Brain microvascular endothelial cell (primary cell): ENCODE measurements around the gene BASP1.

ENCODE experiments used
- DNase-seq: peaks from one replicate; pipeline ENCODE4 v3.0.0-alpha.2; 2020
- H3K27ac ChIP-seq: fragments of 250-450 bp; sonication (Bioruptor Pico); 2 replicates; pipeline ENCODE4 v1.5.1; 2020; ENCODE audit warnings: mild to moderate bottlenecking, moderate library complexity
- H3K27me3 ChIP-seq: fragments of 250-450 bp; sonication (Bioruptor Pico); replicated peaks from 2 replicates; pipeline ENCODE4 v1.5.1; 2020; ENCODE audit warnings: mild to moderate bottlenecking
- H3K36me3 ChIP-seq: fragments of 250-450 bp; sonication (Bioruptor Pico); replicated peaks from 2 replicates; pipeline ENCODE4 v1.5.1; 2020; ENCODE audit warnings: mild to moderate bottlenecking
- H3K4me3 ChIP-seq: 2 replicates; pipeline ENCODE4 v1.5.1; 2011; ENCODE audit warnings: low read depth, mild to moderate bottlenecking, control low read depth, low read length, moderate library complexity
- CTCF ChIP-seq: IDR thresholded peaks from 2 replicates; pipeline ENCODE4 v1.5.1; 2011; ENCODE audit warnings: low read depth, mild to moderate bottlenecking, moderate library complexity, low read length, control low read depth, inconsistent platforms; ENCODE audit errors: missing control alignments
- in situ Hi-C: cut with HindIII; loops from 2 replicates; pipeline ENCODE4 v1.10.0; 2017; ENCODE audit warnings: low sequenced_read_pairs, low pct_ligation_motif_present

Gene BASP1

GRCh38 chr5:17224858-17225511 is 7.6 kb downstream of the BASP1 start:
- peak; percentile 39 for DNase-seq
- Histone ChIP-seq H3K27me3 (no peaks in the 10 kb centered on the region), H3K27ac (peak overlapping the region; percentile 45), H3K4me3 (no peak overlapping the region), H3K36me3 (peaks cover 11% of the 10 kb centered on the region)
- in situ Hi-C loops = loop anchor here (25.0 kb wide), 1 partner anchor 162 kb away; no protein-coding TSS in a partner anchor
- TF ChIP-seq CTCF = no peak

GRCh38 chr5:17225520-17225919 is 8.1 kb downstream of the BASP1 start:
- no peak for TF ChIP-seq CTCF
- H3K27ac ChIP-seq = peak overlapping the region; percentile 45

GRCh38 chr5:17227868-17228267 is 10.4 kb downstream of the BASP1 start:
- in situ Hi-C loops = loop anchor here (25.0 kb wide), 1 partner anchor 159 kb away; no protein-coding TSS in a partner anchor
- Histone ChIP-seq H3K4me3 (no peak overlapping the region), H3K27ac (no peak overlapping the region), H3K27me3 (no peaks in the 10 kb centered on the region), H3K36me3 (peaks cover 30% of the 10 kb centered on the region)
- TF ChIP-seq CTCF = no peak
- DNase-seq = no peak

More at GRCh38 chr5:17225520-17225919, 8.1 kb downstream of the BASP1 start:
- Histone ChIP-seq H3K27me3 (no peaks in the 10 kb centered on the region), H3K4me3 (no peak overlapping the region), H3K36me3 (peaks cover 11% of the 10 kb centered on the region)
- DNase-seq = no peak
- in situ Hi-C loops = loop anchor here (25.0 kb wide), 1 partner anchor 162 kb away; no protein-coding TSS in a partner anchor

- H3K27ac ChIP-seq = peak overlapping the region; percentile 49
Observed at GRCh38 chr5:17228821-17229291, 11.4 kb downstream of the BASP1 start.

GRCh38 chr5:17229313-17229712 is 11.9 kb downstream of the BASP1 start:
- no peak for TF ChIP-seq CTCF
- no peak for DNase-seq
- H3K27me3 ChIP-seq = no peaks in the 10 kb centered on the region
- H3K36me3 ChIP-seq = peaks cover 30% of the 10 kb centered on the region
- no peak overlapping the region for H3K27ac ChIP-seq
- in situ Hi-C loops = loop anchor here (25.0 kb wide), 1 partner anchor 158 kb away; no protein-coding TSS in a partner anchor
- H3K4me3 ChIP-seq = no peak overlapping the region

More at GRCh38 chr5:17228821-17229291, 11.4 kb downstream of the BASP1 start:
- TF ChIP-seq CTCF = no peak
- peaks cover 30% of the 10 kb centered on the region for H3K36me3 ChIP-seq
- H3K27me3 ChIP-seq = no peaks in the 10 kb centered on the region
- DNase-seq = no peak
- no peak overlapping the region for H3K4me3 ChIP-seq
- in situ Hi-C loops = loop anchor here (25.0 kb wide), 1 partner anchor 158 kb away; no protein-coding TSS in a partner anchor

GRCh38 chr5:17230191-17230590 is 12.8 kb downstream of the BASP1 start:
- Histone ChIP-seq H3K27ac (no peak overlapping the region), H3K36me3 (peaks cover 32% of the 10 kb centered on the region)

More at GRCh38 chr5:17230191-17230590, 12.8 kb downstream of the BASP1 start:
- TF ChIP-seq CTCF = no peak
- in situ Hi-C loops = loop anchor here (25.0 kb wide), 1 partner anchor 157 kb away; no protein-coding TSS in a partner anchor
- H3K4me3 ChIP-seq = no peak overlapping the region
- H3K27me3 ChIP-seq = no peaks in the 10 kb centered on the region
- no peak for DNase-seq
